Activated T-cell treated with anti-CD3 and anti-CD28 coated beads, Interleukin-2, amount 50 U/mL, for 24 hours (primary cell): ENCODE measurements around the gene ECM2.

ENCODE experiments used
- DNase-seq: peaks from one replicate; pipeline ENCODE4 v3.0.0-alpha.2; 2020
- H3K27ac Mint-ChIP-seq: 2 replicates; pipeline ENCODE4 v1.8.0; 2020; ENCODE audit warnings: mild to moderate bottlenecking, mixed read lengths
- H3K27me3 Mint-ChIP-seq: 2 replicates; pipeline ENCODE4 v1.8.0; 2020; ENCODE audit warnings: mixed read lengths
- H3K36me3 Mint-ChIP-seq: 2 replicates; pipeline ENCODE4 v1.8.0; 2020; ENCODE audit warnings: low read depth, mixed read lengths
- H3K4me1 Mint-ChIP-seq: 2 replicates; pipeline ENCODE4 v1.8.0; 2020; ENCODE audit warnings: low read depth, mixed read lengths
- H3K4me3 Mint-ChIP-seq: 2 replicates; pipeline ENCODE4 v1.8.0; 2020; ENCODE audit warnings: mild to moderate bottlenecking, moderate library complexity, mixed read lengths
- H3K9me3 Mint-ChIP-seq: 2 replicates; pipeline ENCODE4 v1.8.0; 2020; ENCODE audit warnings: mixed read lengths

Gene ECM2

GRCh38 chr9:92478783-92479182 is 57.0 kb downstream of the ECM2 start:
- no peak for DNase-seq
- no peak overlapping the region for H3K27ac Mint-ChIP-seq
- H3K4me1 Mint-ChIP-seq, result peaks cover 5% of the 10 kb centered on the region
- no peaks in the 10 kb centered on the region for H3K36me3 Mint-ChIP-seq
- no peaks in the 10 kb centered on the region for H3K9me3 Mint-ChIP-seq
- no peak overlapping the region for H3K4me3 Mint-ChIP-seq
- no peaks in the 10 kb centered on the region for H3K27me3 Mint-ChIP-seq

DNA sequence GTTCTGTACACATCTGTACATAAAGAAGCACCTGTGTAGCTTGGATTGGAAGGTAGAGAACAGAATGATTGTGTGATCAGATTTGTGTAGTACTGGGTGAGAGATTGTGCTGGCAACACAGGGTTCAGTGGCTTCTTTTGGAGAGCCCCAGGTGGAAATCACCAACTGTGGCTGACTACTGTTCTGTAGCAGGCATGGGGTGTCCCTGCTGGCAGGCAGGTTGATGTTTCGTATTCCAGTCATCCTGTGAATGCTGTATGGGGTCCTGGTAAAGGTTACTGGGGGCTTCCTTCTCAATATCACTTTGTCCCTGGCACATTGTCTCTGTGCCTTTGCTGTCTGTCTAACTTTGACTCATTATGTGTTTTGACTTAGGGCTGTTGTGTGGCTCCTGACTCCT is 58.8 kb downstream of the ECM2 start:
- Mint-ChIP-seq H3K27ac (no peak overlapping the region), H3K27me3 (no peaks in the 10 kb centered on the region), H3K4me1 (peaks cover 5% of the 10 kb centered on the region), H3K9me3 (no peaks in the 10 kb centered on the region), H3K4me3 (no peak overlapping the region), H3K36me3 (no peaks in the 10 kb centered on the region)
- no peak for DNase-seq

DNA sequence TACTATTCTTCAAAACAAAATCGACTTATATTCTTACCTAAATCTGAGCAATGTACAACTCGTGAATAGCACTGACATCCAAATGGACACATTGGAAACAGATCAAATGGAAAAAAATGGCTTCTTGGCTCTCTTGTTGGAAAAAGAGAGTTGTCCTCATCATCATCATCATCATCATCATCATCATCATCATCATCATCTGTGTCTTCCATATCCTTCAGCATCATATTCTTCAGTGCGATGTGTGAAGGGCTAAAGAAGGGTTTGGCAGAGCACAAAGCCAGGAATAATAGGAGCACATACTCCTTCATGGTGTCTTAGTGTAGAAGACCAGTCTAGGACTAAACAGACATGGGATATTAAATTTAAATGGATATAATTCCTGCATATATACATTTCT is 61.2 kb downstream of the ECM2 start:
- no peaks in the 10 kb centered on the region for H3K4me1 Mint-ChIP-seq
- no peaks in the 10 kb centered on the region for H3K36me3 Mint-ChIP-seq
- no peak overlapping the region for H3K27ac Mint-ChIP-seq

DNA sequence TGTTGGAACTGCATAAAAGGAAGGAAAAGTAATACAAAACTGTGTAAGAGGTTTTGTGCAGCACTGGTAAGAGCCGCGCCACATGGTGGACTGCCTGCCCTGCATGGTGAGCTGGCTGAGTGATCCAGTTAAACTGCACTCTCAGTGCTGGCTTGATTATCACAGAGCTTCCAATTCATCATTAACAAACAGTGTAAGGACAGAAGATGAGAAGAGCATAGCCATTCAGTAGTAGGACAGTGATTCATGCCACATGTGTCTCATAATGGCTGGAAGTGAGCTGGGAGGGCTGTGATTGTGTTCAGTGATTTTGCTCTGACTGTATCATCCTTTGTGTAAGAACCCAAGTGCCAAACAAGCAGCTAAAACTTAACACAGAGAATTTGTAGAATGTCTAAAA is 67.6 kb downstream of the ECM2 start:
- no peaks in the 10 kb centered on the region for H3K4me1 Mint-ChIP-seq
- no peaks in the 10 kb centered on the region for H3K27me3 Mint-ChIP-seq
- no peaks in the 10 kb centered on the region for H3K9me3 Mint-ChIP-seq
- H3K36me3 Mint-ChIP-seq, result no peaks in the 10 kb centered on the region
- no peak overlapping the region for H3K27ac Mint-ChIP-seq
- no peak for DNase-seq
- no peak overlapping the region for H3K4me3 Mint-ChIP-seq

More for the DNA sequence above, 61.2 kb downstream of the ECM2 start:
- Mint-ChIP-seq H3K4me3 (no peak overlapping the region), H3K9me3 (no peaks in the 10 kb centered on the region), H3K27me3 (no peaks in the 10 kb centered on the region)
- no peak for DNase-seq

GRCh38 chr9:92467511-92467910 is 68.3 kb downstream of the ECM2 start:
- no peak for DNase-seq
- Mint-ChIP-seq H3K27ac (no peak overlapping the region), H3K27me3 (no peaks in the 10 kb centered on the region), H3K9me3 (no peaks in the 10 kb centered on the region), H3K4me3 (no peak overlapping the region), H3K36me3 (no peaks in the 10 kb centered on the region), H3K4me1 (no peaks in the 10 kb centered on the region)

- Mint-ChIP-seq H3K4me3 (no peak overlapping the region), H3K27me3 (no peaks in the 10 kb centered on the region), H3K36me3 (no peaks in the 10 kb centered on the region), H3K4me1 (no peaks in the 10 kb centered on the region), H3K27ac (no peak overlapping the region), H3K9me3 (no peaks in the 10 kb centered on the region)
- DNase-seq, result no peak
These were observed 68.7 kb downstream of the ECM2 start for GRCh38 chr9:92467041-92467440.

GRCh38 chr9:92463984-92464383 is 71.8 kb downstream of the ECM2 start:
- H3K27ac Mint-ChIP-seq, result no peak overlapping the region
- H3K9me3 Mint-ChIP-seq, result no peaks in the 10 kb centered on the region
- DNase-seq, result no peak
- H3K4me1 Mint-ChIP-seq, result no peaks in the 10 kb centered on the region
- H3K4me3 Mint-ChIP-seq, result no peak overlapping the region
- H3K27me3 Mint-ChIP-seq, result no peaks in the 10 kb centered on the region
- H3K36me3 Mint-ChIP-seq, result no peaks in the 10 kb centered on the region

DNA sequence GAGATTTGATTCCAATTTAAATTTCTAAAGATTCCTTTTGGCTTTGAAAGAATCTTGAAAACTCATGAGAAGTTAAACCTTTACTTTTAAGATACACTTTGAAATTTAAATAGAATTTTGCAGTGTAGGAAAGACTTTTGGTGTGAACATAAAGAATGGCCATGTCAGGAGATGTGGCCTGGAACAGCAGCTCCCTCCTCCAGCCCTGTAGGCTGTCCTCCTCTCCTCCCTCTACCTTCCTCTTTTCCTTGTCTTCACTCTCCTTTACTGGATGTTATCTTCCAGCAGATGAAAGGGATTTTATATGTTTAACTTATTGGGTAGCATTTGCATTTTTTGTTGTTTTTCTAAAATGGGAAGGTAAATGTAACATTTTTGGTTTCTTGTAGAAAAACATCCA is 72.4 kb downstream of the ECM2 start:
- Mint-ChIP-seq H3K36me3 (no peaks in the 10 kb centered on the region), H3K9me3 (no peaks in the 10 kb centered on the region)

GRCh38 chr9:92457576-92457975 is 78.2 kb downstream of the ECM2 start:
- H3K4me3 Mint-ChIP-seq, result no peak overlapping the region
- DNase-seq, result no peak
- H3K27ac Mint-ChIP-seq, result no peak overlapping the region
- no peaks in the 10 kb centered on the region for H3K27me3 Mint-ChIP-seq
- no peaks in the 10 kb centered on the region for H3K9me3 Mint-ChIP-seq
- H3K36me3 Mint-ChIP-seq, result no peaks in the 10 kb centered on the region
- no peaks in the 10 kb centered on the region for H3K4me1 Mint-ChIP-seq

More for the DNA sequence above, 72.4 kb downstream of the ECM2 start:
- Mint-ChIP-seq H3K27ac (no peak overlapping the region), H3K27me3 (no peaks in the 10 kb centered on the region), H3K4me1 (no peaks in the 10 kb centered on the region), H3K4me3 (no peak overlapping the region)
- DNase-seq, result no peak

DNA sequence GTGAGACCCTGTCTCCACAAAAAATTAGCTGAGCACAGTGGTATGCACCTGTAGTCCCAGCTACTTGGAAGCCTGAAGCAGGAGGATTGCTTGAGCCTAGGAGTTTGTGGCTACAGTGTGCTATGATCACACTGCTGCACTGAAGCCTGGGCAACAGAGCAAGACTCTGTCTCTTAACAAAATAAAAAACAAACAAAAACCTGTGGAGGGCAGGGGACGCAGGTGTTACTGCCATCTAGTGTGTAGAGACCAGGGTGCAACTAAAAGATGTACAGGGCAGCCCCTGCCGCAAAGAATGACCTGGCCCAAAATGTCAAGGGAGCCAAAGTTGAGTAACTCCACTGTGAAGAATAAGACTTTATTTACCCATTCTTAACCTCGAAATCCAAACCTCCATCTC is 80.6 kb downstream of the ECM2 start:
- Mint-ChIP-seq H3K9me3 (no peaks in the 10 kb centered on the region), H3K4me1 (no peaks in the 10 kb centered on the region), H3K27me3 (no peaks in the 10 kb centered on the region), H3K36me3 (no peaks in the 10 kb centered on the region), H3K27ac (no peak overlapping the region), H3K4me3 (no peak overlapping the region)
- no peak for DNase-seq

DNA sequence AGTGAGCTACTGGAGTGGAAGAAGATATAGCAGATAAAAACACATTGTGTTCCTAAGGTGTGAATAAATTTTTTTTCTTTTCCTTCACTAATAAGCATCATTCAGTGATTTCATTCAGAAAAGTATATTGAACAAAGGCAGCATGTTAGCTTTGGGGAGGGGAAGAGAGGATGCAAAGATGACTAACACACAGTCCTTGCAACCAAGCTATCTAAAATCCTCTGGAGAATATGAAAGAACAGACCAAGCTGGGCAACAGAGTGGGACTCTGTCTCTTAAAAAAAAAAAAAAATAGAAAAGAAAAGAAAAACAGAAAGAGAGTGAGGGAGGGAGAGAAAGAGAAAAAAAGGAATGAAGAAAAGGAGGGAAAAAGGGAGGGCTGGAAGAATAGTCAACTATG is 89.3 kb downstream of the ECM2 start:
- H3K4me1 Mint-ChIP-seq, result no peaks in the 10 kb centered on the region
- no peaks in the 10 kb centered on the region for H3K27me3 Mint-ChIP-seq
- H3K27ac Mint-ChIP-seq, result no peak overlapping the region
- H3K4me3 Mint-ChIP-seq, result no peak overlapping the region
- no peaks in the 10 kb centered on the region for H3K9me3 Mint-ChIP-seq
- no peak for DNase-seq
- no peaks in the 10 kb centered on the region for H3K36me3 Mint-ChIP-seq
